Fibroblast of villous mesenchyme (primary cell): ENCODE results near the gene PTF1A. TPM values are rescaled to one million over a fixed set of nuclear protein-coding genes. Genes with fewer than 3 reads are reported as not detected.

Experiments used
- DNase-seq: peaks from one replicate; pipeline ENCODE4 v3.0.0-alpha.2; 2010; ENCODE audit warnings: low read depth
- H3K4me3 ChIP-seq: 2 replicates; pipeline ENCODE4 v1.5.1; 2011; ENCODE audit warnings: low read depth, mild to moderate bottlenecking, low read length
- CTCF ChIP-seq: IDR thresholded peaks from 2 replicates; pipeline ENCODE4 v1.5.1; 2012; ENCODE audit warnings: low read depth, mild to moderate bottlenecking, low read length; ENCODE audit not compliant: insufficient read depth
- total RNA-seq: library from RNA; depleted of rRNA; stranded (reverse); fragments of >200 nt; gene quantifications from 2 replicates; pipeline ENCODE4 v1.2.3, GENCODE V29; 2012

The PTF1A gene
- total RNA-seq, 1 donor: not detected

DNA sequence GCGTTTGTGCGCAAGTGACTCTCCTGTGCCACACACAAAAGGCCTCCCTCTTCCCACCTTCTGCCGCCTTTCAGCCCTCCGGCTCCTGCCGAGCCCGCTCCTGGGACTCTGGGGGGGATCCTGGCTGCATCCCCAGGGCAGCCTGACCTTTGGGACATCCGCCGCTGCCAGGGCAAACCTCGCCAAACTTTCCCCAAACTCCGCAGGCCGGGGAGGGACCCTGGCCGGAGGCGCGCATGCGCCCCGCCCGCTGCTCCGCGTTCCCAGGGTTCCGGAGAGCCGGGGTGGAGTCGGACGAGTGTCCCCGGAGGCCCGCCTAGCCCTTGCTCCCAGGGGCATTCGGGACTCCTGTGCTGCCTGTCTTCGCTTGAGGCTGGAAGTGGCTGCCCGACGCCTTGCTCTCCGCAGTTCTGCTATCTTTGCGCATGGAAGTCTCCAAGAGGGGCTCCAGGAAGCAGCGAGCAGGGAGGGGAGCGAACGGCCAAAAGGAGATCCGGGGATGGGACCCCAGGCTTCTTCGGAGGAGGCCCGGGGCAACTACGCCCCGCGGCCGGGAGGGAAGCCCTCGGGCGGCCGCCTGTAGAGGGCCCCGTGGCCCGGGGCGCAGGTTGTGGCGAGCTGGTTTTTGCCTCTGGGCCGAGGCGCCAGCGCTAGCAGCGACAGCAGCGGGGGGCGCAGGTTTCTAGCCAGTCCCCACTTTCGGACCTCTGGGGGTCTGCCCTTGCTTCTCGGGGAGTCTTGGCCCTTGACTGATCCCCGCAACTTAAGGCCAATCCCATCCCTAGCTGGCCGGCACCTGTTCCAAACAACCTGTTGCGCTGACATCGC lies 7.0 kb downstream of the PTF1A start:
- DNase-seq: peak; percentile 6
- no peak overlapping the region for H3K4me3 ChIP-seq
- TF ChIP-seq CTCF: no peak

DNA sequence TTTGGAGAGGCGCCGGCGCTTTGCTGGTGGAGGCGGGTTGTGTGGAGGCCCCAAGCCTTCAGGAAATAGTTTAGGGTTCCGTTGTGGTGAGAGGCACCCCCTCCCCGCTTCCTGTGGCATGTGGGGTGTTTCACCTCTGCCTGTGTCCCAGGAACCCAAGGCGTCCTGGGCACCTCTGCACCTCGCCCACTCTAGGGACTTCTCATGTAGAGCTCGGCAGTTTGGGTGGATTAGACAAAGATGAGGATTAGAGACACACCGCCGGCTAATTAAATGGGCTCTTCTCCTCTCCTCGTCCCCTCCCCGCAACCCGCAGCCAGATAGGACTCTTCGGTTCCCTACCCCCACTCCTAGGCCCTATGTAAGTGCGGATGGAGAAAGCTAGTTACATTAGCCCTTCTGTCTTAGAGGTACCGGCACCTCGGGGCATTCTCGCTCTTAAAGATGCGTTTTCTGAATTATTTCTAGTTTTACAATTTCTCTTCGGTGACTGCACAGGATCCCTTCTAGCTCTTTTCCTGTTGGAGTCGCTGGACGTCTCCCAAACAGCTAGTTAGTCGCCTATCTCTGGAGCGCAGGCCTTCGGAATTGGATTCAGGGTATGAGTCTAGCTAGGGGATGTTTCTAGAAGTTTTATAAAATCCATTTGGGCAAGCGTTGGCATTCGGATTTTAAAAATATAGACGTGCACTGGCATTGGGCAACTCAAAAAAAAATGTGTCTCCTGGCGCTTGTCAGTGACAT lies 7.8 kb downstream of the PTF1A start:
- no peak overlapping the region for H3K4me3 ChIP-seq
- no peak for DNase-seq
- TF ChIP-seq CTCF: no peak

- no peak for TF ChIP-seq CTCF
- no peak for DNase-seq
- H3K4me3 ChIP-seq: no peak overlapping the region
These were observed 8.5 kb downstream of the PTF1A start for GRCh38 chr10:23200586-23200985.

- no peak for TF ChIP-seq CTCF
- no peak for DNase-seq
- H3K4me3 ChIP-seq: no peak overlapping the region
These were observed 9.0 kb downstream of the PTF1A start for GRCh38 chr10:23200997-23201652.

DNA sequence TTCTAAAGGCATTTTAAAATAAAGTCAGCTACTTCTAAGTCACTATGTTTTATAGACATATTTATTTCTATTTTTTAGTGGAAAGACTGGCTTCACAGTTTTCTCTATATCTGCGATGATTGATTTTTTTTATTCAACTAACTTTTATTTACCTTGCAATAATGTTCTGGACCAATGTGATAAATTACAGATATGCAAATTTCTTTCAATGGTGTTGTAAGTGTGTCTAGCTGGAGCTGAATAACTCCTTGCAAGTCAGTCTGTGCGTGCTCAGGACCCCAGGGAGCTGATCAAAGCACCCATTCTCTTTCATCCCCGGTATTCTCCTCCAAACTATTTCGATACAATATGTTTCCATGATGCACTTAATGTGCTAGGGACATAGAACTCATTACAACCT lies 9.7 kb downstream of the PTF1A start:
- TF ChIP-seq CTCF: no peak
- DNase-seq: no peak
- no peak overlapping the region for H3K4me3 ChIP-seq

DNA sequence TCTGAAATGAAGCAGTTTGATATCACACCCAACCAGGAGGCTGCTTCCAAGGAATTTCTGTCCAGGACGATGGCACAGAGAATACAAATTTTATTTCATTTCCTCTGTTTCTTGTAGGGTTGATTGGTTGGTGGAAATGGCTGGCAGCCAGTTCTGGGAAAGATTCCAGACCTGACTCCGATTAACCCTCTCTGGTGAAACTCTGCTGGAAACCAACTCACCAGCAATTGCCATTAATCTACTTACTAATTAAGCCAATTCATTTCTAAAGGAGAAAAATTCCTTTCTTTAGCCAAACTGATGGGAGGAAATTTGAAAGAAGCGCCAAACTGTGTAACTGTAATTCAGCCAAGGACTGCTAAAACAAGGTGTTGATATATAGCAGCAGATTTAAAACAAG lies 10.7 kb downstream of the PTF1A start:
- no peak for TF ChIP-seq CTCF
- no peak for DNase-seq
- no peak overlapping the region for H3K4me3 ChIP-seq
